Esophagus muscularis mucosa (tissue), 4 donors: Measurements from ENCODE around the gene SH3PXD2A. TPM values are rescaled to one million over a fixed set of nuclear protein-coding genes. Genes with fewer than 3 reads are reported as not detected.

ENCODE experiments used
- DNase-seq: peaks from one replicate; pipeline ENCODE4 v3.0.0-alpha.2; 2017; ENCODE audit errors: extremely low spot score
- H3K27ac ChIP-seq, 4 donors: fragments of 200-600 bp; sonication (generic); replicated peaks in 1 of 4; 1 replicate in 3 of 4; 2 replicates in 1 of 4; pipeline ENCODE4 v1.5.1; 2016 to 2019; ENCODE audit warnings: mild to moderate bottlenecking in 1 of 4
- H3K27me3 ChIP-seq, 4 donors: fragments of 200-600 bp; sonication (generic); one replicate each; pipeline versions ENCODE4 v1.5.1 to v1.6.0; 2016 to 2019
- H3K36me3 ChIP-seq, 4 donors: fragments of 200-600 bp; sonication (generic); one replicate each; pipeline ENCODE4 v1.5.1; 2016 to 2019
- H3K4me1 ChIP-seq, 4 donors: fragments of 200-600 bp; sonication (generic); one replicate each; pipeline ENCODE4 v1.5.1; 2016 to 2019
- H3K4me3 ChIP-seq, 4 donors: fragments of 200-600 bp; sonication (generic); 1 replicate in 2 of 4; 2 replicates in 2 of 4; pipeline ENCODE4 v1.5.1; 2016 to 2019; ENCODE audit warnings: mild to moderate bottlenecking in 4 of 4, moderate library complexity in 1 of 4
- H3K9me3 ChIP-seq, 4 donors: fragments of 200-600 bp; sonication (generic); 1 replicate in 3 of 4; 2 replicates in 1 of 4; pipeline ENCODE4 v1.5.1; 2016 to 2019
- CTCF ChIP-seq, 3 experiments: fragments of 200-600 bp in 2 of 3; fragments of 450-650 bp in 1 of 3; sonication (generic) in 2 of 3; IDR thresholded peaks; one replicate each; pipeline ENCODE4 v1.5.1; 2017 to 2019; ENCODE audit warnings: antibody characterized with exemption in 3 of 3, mild to moderate bottlenecking in 2 of 3, moderate library complexity in 1 of 3
- EP300 ChIP-seq: sonication (generic); formaldehyde crosslinking; IDR thresholded peaks from one replicate; pipeline ENCODE4 v1.6.1; 2017; ENCODE audit warnings: antibody characterized with exemption
- POLR2A ChIP-seq: fragments of 450-650 bp; IDR thresholded peaks from one replicate; pipeline ENCODE4 v1.6.1; 2017; ENCODE audit warnings: antibody characterized with exemption, moderate library complexity, mild to moderate bottlenecking, low read depth
- POLR2AphosphoS5 ChIP-seq, 2 donors: sonication (generic); formaldehyde crosslinking; IDR thresholded peaks; one replicate each; pipeline ENCODE4 v1.6.1; 2017; ENCODE audit warnings: antibody characterized with exemption in 2 of 2
- WGBS: methylation state at CpG from one replicate; pipeline ENCODE4 v1.1.5; 2018; 5-methylcytosine and 5-hydroxymethylcytosine counted together
- intact Hi-C: fragments of 100-400 bp; cut with DNase I; formaldehyde crosslinking; loops from one replicate; pipeline ENCODE4 v1.15.1; 2023
- total RNA-seq, 4 donors: library from RNA; depleted of rRNA; stranded (reverse); fragments of >200 nt; gene quantifications; one replicate each; pipeline versions ENCODE4 v1.1.0 to v1.2.1, GENCODE V29; 2016

Gene SH3PXD2A
- total RNA-seq, 4 donors from 2014 or later: 30.5 to 69.3 (median 40.0) TPM

- Histone ChIP-seq H3K36me3 (no peaks in the 10 kb centered on the region), H3K9me3 (peaks cover 0 to under 1% (median 0%) of the 10 kb centered on the region in 4 donors), H3K4me1 (peaks cover 3 to 28% (median 20%) of the 10 kb centered on the region in 4 donors), H3K27ac (no peak overlapping the region), H3K27me3 (no peaks in the 10 kb centered on the region), H3K4me3 (no peak overlapping the region)
- no peak for DNase-seq
- 67% methylated on average over 15 of the region's 15 CpGs for WGBS
- no peak for TF ChIP-seq EP300
- peak in 1 of 2 donors; percentile 15 for TF ChIP-seq POLR2AphosphoS5 (IDR thresholded peaks at IDR 0.05)
- no peak for TF ChIP-seq POLR2A
- peak; percentile 67 to 79 (median 78) for TF ChIP-seq CTCF (IDR thresholded peaks at IDR 0.05)
- intact Hi-C loops: loop anchor here (10.0 kb wide), 2 partner anchors 85 to 255 kb away; no protein-coding TSS in a partner anchor
Measured at GRCh38 chr10:103859161-103860086, 4.0 kb upstream of the SH3PXD2A start.

DNA sequence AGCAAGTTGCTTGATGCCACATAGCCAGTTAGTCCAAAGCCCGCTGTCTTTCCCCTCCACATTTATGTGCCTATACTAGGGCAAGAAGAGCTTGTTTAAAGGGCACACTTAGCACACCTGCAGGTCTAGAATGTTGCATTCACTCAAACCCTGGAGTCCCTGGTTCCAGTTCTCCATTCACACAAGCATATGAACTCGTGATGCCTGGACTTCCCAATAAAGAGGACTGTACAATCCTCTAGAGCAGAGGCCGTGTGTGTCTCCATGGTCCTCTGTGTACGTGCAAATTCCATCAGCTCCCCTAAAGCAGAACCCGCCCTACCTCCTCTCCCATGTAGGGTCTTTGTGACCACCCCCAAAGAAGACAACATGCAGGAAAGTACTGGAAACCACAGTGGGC is 3.0 kb upstream of the SH3PXD2A start:
- WGBS: 89% methylated on average over 5 of the region's 5 CpGs
- Histone ChIP-seq H3K27ac (no peak overlapping the region), H3K36me3 (no peaks in the 10 kb centered on the region), H3K4me1 (peaks cover 13 to 39% (median 30%) of the 10 kb centered on the region in 4 donors), H3K4me3 (no peak overlapping the region), H3K9me3 (no peaks in the 10 kb centered on the region), H3K27me3 (no peaks in the 10 kb centered on the region)
- DNase-seq: no peak
- TF ChIP-seq CTCF (IDR thresholded peaks at IDR 0.05): no peak
- no peak for TF ChIP-seq POLR2A
- TF ChIP-seq EP300: no peak
- no peak for TF ChIP-seq POLR2AphosphoS5 (IDR thresholded peaks at IDR 0.05)
- intact Hi-C loops: loop anchor here (10.0 kb wide), 2 partner anchors 84 to 254 kb away; no protein-coding TSS in a partner anchor

DNA sequence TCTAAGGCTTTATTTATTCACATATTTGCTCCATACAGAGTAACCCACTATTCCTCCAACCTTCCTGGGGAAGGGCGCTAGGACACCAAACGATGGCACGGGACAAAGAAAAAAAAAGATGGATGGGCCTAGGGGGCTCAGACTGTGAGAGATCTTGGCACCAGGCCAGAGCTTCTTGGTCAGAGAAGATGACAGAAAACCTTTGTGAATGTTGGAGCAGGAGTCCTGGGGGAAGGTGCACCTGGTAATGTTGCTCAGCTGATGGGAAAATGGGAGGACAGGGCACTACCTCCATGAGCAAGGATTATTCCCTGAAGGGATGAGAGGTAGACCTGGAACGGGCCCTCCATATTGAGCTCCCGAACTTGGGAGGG is 1.4 kb upstream of the SH3PXD2A start:
- H3K4me1 ChIP-seq: peaks cover 29 to 55% (median 46%) of the 10 kb centered on the region in 4 donors
- 91% methylated on average over 5 of the region's 5 CpGs for WGBS
- intact Hi-C loops: loop anchor here (1.0 to 10.0 kb wide), 3 partner anchors 82 to 252 kb away; no protein-coding TSS in a partner anchor

More for the DNA sequence above, 1.4 kb upstream of the SH3PXD2A start:
- Histone ChIP-seq H3K9me3 (no peaks in the 10 kb centered on the region), H3K27me3 (no peaks in the 10 kb centered on the region), H3K27ac (peak overlapping the region in 2 of 4 donors; percentile 78 to 82), H3K36me3 (no peaks in the 10 kb centered on the region), H3K4me3 (no peak overlapping the region)
- TF ChIP-seq CTCF (IDR thresholded peaks at IDR 0.05) (no peak), POLR2AphosphoS5 (IDR thresholded peaks at IDR 0.05) (no peak), EP300 (no peak), POLR2A (no peak)
- DNase-seq: no peak
